Measurements from ENCODE around the gene CBLB. TPM values are rescaled to one million over a fixed set of nuclear protein-coding genes. Genes with fewer than 3 reads are reported as not detected.
"Not testable (repeated sequence)": the region's sequence is repeated elsewhere in the genome, so short reads cannot be mapped to it uniquely, and the experiment has no call there.

Gene CBLB
- total and polyA plus RNA-seq, 10 donors = 13.8 to 138 (median 67.5) TPM

- no peak for DNase-seq
- intact Hi-C loops (cut with DNase I; ENCODE audit: low total_unique reads) = no loop called here
- TF ChIP-seq POLR2A (IDR thresholded peaks at IDR 0.05) (no peak), CTCF (IDR thresholded peaks at IDR 0.05 in 8 of 11, conservative IDR thresholded peaks at IDR 0.05 in 3 of 11) (no peak), POLR2AphosphoS5 (IDR thresholded peaks at IDR 0.05) (no peak)
- Histone ChIP-seq H3K4me1 (peaks cover 0 to 30% (median 9%) of the 10 kb centered on the region in 6 donors), H3K27me3 (replicated peaks in 1 of 7) (no peaks in the 10 kb centered on the region), H3K36me3 (peaks cover 0 to 86% (median 18%) of the 10 kb centered on the region in 6 donors), H3K9me3 (peaks cover 0 to 20% (median 15%) of the 10 kb centered on the region in 8 donors), H3K27ac (peak overlapping the region in 4 of 8 donors; percentile 6 to 47 (median 28)), H3K4me3 (no peak overlapping the region)
- 94 to 98% (median 97%) methylated on average over 1 of the region's 1 CpG for WGBS, 5 donors
Observed at GRCh38 chr3:105731686-105732085, 137.1 kb downstream of the CBLB start.

DNA sequence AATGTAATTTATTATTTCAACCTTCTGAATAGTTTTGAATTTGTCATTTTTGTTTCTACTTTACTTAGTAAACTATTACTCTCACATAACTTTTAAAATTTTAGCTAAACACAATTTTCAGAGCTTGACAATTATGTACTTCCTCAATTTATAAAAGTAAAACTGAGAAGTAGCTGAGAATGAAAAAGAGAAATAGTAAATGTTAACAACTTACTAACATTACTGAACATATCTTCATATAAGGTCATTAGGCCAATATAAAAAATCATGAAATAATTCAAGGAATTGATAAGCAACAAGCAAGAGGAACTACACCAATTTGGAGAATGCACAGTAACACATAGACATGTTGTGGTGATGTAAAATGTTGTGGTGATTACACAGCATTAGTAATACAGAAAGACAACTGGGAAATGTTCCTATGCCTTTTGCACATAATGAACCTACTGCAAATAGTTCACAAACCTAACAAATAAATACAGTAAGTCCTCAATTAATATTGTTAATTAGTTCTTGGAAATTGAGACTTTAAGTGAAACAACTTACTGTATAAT is 137.9 kb downstream of the CBLB start:
- Histone ChIP-seq H3K27me3 (replicated peaks in 1 of 7) (no peaks in the 10 kb centered on the region), H3K9me3 (peaks cover 0 to 21% (median 17%) of the 10 kb centered on the region in 8 donors), H3K4me3 (no peak overlapping the region), H3K27ac (peak overlapping the region in 3 of 8 donors; percentile 16 to 47 (median 39)), H3K4me1 (peaks cover 0 to 30% (median 9%) of the 10 kb centered on the region in 6 donors), H3K36me3 (peaks cover 0 to 80% (median 17%) of the 10 kb centered on the region in 6 donors)
- no peak for DNase-seq
- TF ChIP-seq POLR2AphosphoS5 (IDR thresholded peaks at IDR 0.05) (no peak), POLR2A (IDR thresholded peaks at IDR 0.05) (no peak), CTCF (IDR thresholded peaks at IDR 0.05 in 8 of 11, conservative IDR thresholded peaks at IDR 0.05 in 3 of 11) (no peak)
- intact Hi-C loops (cut with DNase I; ENCODE audit: low total_unique reads) = no loop called here

- Histone ChIP-seq H3K9me3 (peaks cover 0 to 21% (median 17%) of the 10 kb centered on the region in 8 donors), H3K27ac (no peak overlapping the region), H3K4me3 (no peak overlapping the region), H3K27me3 (replicated peaks in 1 of 7) (no peaks in the 10 kb centered on the region), H3K4me1 (peaks cover 0 to 31% (median 9%) of the 10 kb centered on the region in 6 donors), H3K36me3 (peaks cover 0 to 72% (median 12%) of the 10 kb centered on the region in 6 donors)
- WGBS, 5 donors = 95 to 97% (median 96%) methylated on average over 3 of the region's 3 CpGs
- intact Hi-C loops (cut with DNase I; ENCODE audit: low total_unique reads) = no loop called here
- TF ChIP-seq POLR2AphosphoS5 (IDR thresholded peaks at IDR 0.05) (no peak), POLR2A (IDR thresholded peaks at IDR 0.05) (no peak), CTCF (IDR thresholded peaks at IDR 0.05 in 8 of 11, conservative IDR thresholded peaks at IDR 0.05 in 3 of 11) (no peak)
- DNase-seq = no peak
Observed at GRCh38 chr3:105729667-105730066, 139.1 kb downstream of the CBLB start.

DNA sequence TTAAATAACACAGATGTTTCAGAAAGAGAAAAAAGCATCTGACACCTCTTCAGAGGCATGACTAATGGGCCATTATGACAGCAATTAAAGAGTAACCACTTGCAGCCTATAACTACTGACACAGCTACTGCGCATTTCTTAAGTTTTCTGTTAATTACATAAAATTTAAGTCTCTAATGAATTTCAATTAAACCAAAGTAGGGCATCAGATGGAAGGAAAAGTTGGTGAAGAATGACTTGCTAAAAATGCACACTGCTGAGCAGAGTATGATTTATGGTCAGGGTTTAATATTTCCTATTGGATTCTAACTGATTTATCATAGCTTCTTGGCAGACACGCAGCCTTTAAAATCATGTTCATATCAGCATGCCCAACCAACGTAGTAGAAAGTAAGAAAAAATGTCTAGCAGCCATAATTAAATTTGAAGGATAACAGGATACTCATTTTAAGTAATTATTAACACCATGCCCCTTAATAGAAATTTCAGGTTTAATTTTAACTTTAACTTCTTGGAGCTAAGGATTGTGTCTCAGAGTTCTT is 140.0 kb downstream of the CBLB start:
- peaks cover 0 to 21% (median 17%) of the 10 kb centered on the region in 8 donors for H3K9me3 ChIP-seq
- no peak for DNase-seq
- H3K27me3 ChIP-seq (replicated peaks in 1 of 7) = no peaks in the 10 kb centered on the region
- H3K36me3 ChIP-seq = peaks cover 0 to 66% (median 12%) of the 10 kb centered on the region in 6 donors
- H3K27ac ChIP-seq = no peak overlapping the region
- TF ChIP-seq POLR2AphosphoS5 (IDR thresholded peaks at IDR 0.05) (no peak), CTCF (IDR thresholded peaks at IDR 0.05 in 8 of 11, conservative IDR thresholded peaks at IDR 0.05 in 3 of 11) (no peak), POLR2A (IDR thresholded peaks at IDR 0.05) (no peak)
- peaks cover 0 to 39% (median 14%) of the 10 kb centered on the region in 6 donors for H3K4me1 ChIP-seq
- intact Hi-C loops (cut with DNase I; ENCODE audit: low total_unique reads) = no loop called here
- WGBS, 5 donors = 76 to 85% (median 80%) methylated on average over 3 of the region's 3 CpGs
- H3K4me3 ChIP-seq = no peak overlapping the region

DNA sequence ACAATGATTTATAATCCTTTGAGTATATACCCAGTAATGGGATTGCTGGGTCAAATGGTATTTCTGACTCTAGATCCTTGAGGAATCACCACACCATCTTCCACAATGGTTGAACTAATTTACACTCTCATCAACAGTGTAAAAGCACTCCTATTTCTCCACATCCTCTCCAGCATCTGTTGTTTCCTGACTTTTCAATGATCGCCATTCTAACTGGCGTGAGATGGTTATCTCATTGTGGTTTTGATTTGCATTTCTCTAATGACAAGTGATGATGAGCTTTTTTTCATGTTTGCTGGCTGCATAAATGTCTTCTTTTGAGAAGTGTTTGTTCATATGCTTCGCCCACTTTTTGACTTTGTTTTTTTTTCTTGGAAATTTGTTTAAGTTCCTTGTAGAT is 141.8 kb downstream of the CBLB start:
- H3K27me3 ChIP-seq (replicated peaks in 1 of 7); intact Hi-C loops (cut with DNase I; ENCODE audit: low total_unique reads); DNase-seq; H3K27ac ChIP-seq; H3K4me3 ChIP-seq: not testable (repeated sequence)
- Histone ChIP-seq H3K4me1 (peaks cover 0 to 49% (median 23%) of the 10 kb centered on the region in 6 donors), H3K9me3 (peaks cover 0 to 21% (median 17%) of the 10 kb centered on the region in 8 donors), H3K36me3 (peaks cover 0 to 48% (median 9%) of the 10 kb centered on the region in 6 donors)
- 92 to 96% (median 93%) methylated on average over 3 of the region's 3 CpGs for WGBS, 5 donors
